ENCODE data around the gene ZBP1. TPM values are rescaled to one million over a fixed set of nuclear protein-coding genes. Genes with fewer than 3 reads are reported as not detected.

ZBP1 gene
- total RNA-seq, 1 experiment from 2014 or later = not detected

GRCh38 chr20:57559289-57559634 is 61.0 kb downstream of the ZBP1 start:
- H3K4me2 ChIP-seq = no peak overlapping the region
- BruUV-seq (replicated peaks) = no TSS peak
- POLR2A ChIA-PET (ENCODE audit: unreplicated experiment) = no interaction called here

DNA sequence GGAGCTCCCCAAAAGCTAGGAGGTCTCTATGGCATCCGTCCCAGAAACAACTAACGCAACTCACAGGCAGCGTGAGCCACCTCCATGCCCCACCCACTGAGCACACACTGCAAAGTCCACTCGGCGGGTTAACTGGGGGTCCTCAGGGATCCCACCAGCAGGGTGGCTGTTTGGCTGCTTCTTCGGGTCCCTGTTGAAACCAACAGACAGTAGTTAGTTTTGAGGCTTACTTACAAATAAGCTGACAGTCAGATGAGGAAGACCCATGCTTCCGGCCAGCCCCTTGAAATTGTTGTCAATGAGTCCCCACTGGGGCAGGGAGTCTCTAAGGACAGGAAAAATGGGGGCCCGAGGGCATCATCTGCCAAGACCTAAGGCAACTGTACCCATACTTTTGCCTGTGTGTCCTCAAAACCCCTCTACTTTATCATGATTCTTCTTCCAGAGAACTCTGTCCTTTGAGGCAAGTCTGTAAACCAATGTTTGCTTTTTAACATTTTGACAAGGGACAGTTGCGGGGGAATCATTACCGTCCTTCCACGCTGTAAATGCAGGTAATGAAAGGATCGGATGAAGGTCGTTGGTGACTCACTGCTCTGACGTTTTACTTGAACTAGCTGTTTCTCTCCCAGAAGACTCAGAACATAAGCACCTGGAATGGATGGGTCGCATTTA is 61.5 kb downstream of the ZBP1 start:
- Histone ChIP-seq H3K27me3 (ENCODE audit: insufficient read depth, low read depth) (peaks cover 100% of the 10 kb centered on the region), H3K4me1 (replicated peaks; ENCODE audit: insufficient read depth) (no peaks in the 10 kb centered on the region), H3K79me2 (ENCODE audit: low read depth) (no peaks in the 10 kb centered on the region), H3K9me2 (ENCODE audit: insufficient read depth) (no peaks in the 10 kb centered on the region), H2AFZ (no peak overlapping the region), H3K36me3 (ENCODE audit: low read depth) (no peaks in the 10 kb centered on the region), H4K20me1 (ENCODE audit: insufficient read depth) (no peaks in the 10 kb centered on the region), H3K9me3 (ENCODE audit: insufficient read depth, low read depth) (no peaks in the 10 kb centered on the region), H3K27ac (no peak overlapping the region), H3K4me2 (no peak overlapping the region), H3F3A (ENCODE audit: insufficient read depth, low read depth) (no peaks in the 10 kb centered on the region), H3K4me3 (no peak overlapping the region)
- ChIA-PET CTCF (no interaction called here), POLR2A (ENCODE audit: unreplicated experiment) (no interaction called here)
- DNase-seq = no peak
- intact Hi-C loops (cut with micrococcal nuclease; ENCODE audit: unreplicated experiment) = no loop called here
- TF ChIP-seq CTCF (conservative IDR thresholded peaks at IDR 0.05) = no peak
- TF ChIP-seq EZH2 (IDR thresholded peaks at IDR 0.05; ENCODE audit: low read depth) = no peak
- no TSS peak for BruUV-seq (replicated peaks)

More at GRCh38 chr20:57559289-57559634, 61.0 kb downstream of the ZBP1 start:
- H3K9me2 ChIP-seq (ENCODE audit: insufficient read depth) = no peaks in the 10 kb centered on the region
- no peaks in the 10 kb centered on the region for H4K20me1 ChIP-seq (ENCODE audit: insufficient read depth)
- intact Hi-C loops (cut with micrococcal nuclease; ENCODE audit: unreplicated experiment) = no loop called here
- CTCF ChIA-PET = no interaction called here
- peaks cover 100% of the 10 kb centered on the region for H3K27me3 ChIP-seq (ENCODE audit: insufficient read depth, low read depth)
- no peaks in the 10 kb centered on the region for H3F3A ChIP-seq (ENCODE audit: insufficient read depth, low read depth)
- H3K4me3 ChIP-seq = no peak overlapping the region
- H3K79me2 ChIP-seq (ENCODE audit: low read depth) = no peaks in the 10 kb centered on the region
- no peak for TF ChIP-seq EZH2 (IDR thresholded peaks at IDR 0.05; ENCODE audit: low read depth)
- TF ChIP-seq CTCF (conservative IDR thresholded peaks at IDR 0.05) = no peak
- no peak overlapping the region for H3K27ac ChIP-seq
- DNase-seq = no peak
- no peaks in the 10 kb centered on the region for H3K9me3 ChIP-seq (ENCODE audit: insufficient read depth, low read depth)
- H3K4me1 ChIP-seq (replicated peaks; ENCODE audit: insufficient read depth) = no peaks in the 10 kb centered on the region
- H3K36me3 ChIP-seq (ENCODE audit: low read depth) = no peaks in the 10 kb centered on the region
- no peak overlapping the region for H2AFZ ChIP-seq

DNA sequence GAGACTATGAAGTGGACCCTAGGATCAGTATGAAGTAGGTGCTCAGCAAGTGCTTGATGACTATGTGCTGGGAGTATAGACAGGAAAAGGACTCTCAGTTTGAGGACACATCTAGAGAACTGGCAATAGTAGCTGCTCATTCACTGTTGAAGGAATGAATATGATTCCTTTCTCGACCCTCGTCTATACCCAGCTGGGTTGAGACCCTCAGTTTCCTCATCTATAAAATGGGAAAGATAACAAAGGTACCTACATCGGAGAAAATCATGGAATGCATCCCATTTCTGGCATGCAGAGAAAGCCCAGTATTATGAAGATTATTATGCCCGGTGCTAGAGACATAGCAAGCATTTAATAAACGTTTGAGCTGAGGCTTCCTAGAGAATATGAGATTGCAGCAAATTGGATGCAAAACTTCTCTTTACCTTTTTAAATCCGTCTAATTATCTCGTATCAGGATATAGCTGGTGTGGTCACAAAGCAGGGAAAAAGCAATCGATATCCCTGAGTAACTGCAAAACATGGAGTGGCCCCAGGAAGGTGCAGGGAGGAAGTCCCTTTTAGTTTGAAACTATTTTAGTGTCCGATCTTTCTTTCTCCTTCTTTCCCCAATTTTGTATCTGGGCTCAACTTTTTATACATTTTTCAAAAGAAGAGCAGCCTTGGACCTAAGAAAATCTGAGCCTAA is 62.2 kb downstream of the ZBP1 start:
- CTCF ChIA-PET = no interaction called here

More for the DNA sequence above, 62.2 kb downstream of the ZBP1 start:
- no peak overlapping the region for H2AFZ ChIP-seq
- no peak overlapping the region for H3K4me3 ChIP-seq
- H3K4me2 ChIP-seq = no peak overlapping the region
- no peaks in the 10 kb centered on the region for H3K4me1 ChIP-seq (replicated peaks; ENCODE audit: insufficient read depth)
- no peaks in the 10 kb centered on the region for H3K9me2 ChIP-seq (ENCODE audit: insufficient read depth)
- no peaks in the 10 kb centered on the region for H4K20me1 ChIP-seq (ENCODE audit: insufficient read depth)
- no peaks in the 10 kb centered on the region for H3F3A ChIP-seq (ENCODE audit: insufficient read depth, low read depth)
- DNase-seq = no peak
- H3K27ac ChIP-seq = no peak overlapping the region
- TF ChIP-seq CTCF (conservative IDR thresholded peaks at IDR 0.05) (no peak), EZH2 (IDR thresholded peaks at IDR 0.05; ENCODE audit: low read depth) (no peak)
- no peaks in the 10 kb centered on the region for H3K36me3 ChIP-seq (ENCODE audit: low read depth)
- H3K79me2 ChIP-seq (ENCODE audit: low read depth) = no peaks in the 10 kb centered on the region
- H3K9me3 ChIP-seq (ENCODE audit: insufficient read depth, low read depth) = no peaks in the 10 kb centered on the region
- BruUV-seq (replicated peaks) = no TSS peak
- POLR2A ChIA-PET (ENCODE audit: unreplicated experiment) = no interaction called here
- intact Hi-C loops (cut with micrococcal nuclease; ENCODE audit: unreplicated experiment) = no loop called here
- peaks cover 100% of the 10 kb centered on the region for H3K27me3 ChIP-seq (ENCODE audit: insufficient read depth, low read depth)

Data from PC-9 (cell line).